ENCODE results near the gene SRMS. TPM values are rescaled to one million over a fixed set of nuclear protein-coding genes. Genes with fewer than 3 reads are reported as not detected.

SRMS gene
- total and polyA plus RNA-seq, 2 donors (not counting 1 experiment from before 2014, with no cell fraction given) = not detected

GRCh38 chr20:63495741-63496595, 51.6 kb downstream of the SRMS start:
- H3K4me1 ChIP-seq (ENCODE audit: control insufficient read depth, extremely low read depth, insufficient read depth, low read length) = no peaks in the 10 kb centered on the region
- H2AFZ ChIP-seq (ENCODE audit: low read length) = no peak overlapping the region
- no peaks in the 10 kb centered on the region for H4K20me1 ChIP-seq (ENCODE audit: control insufficient read depth, extremely low read depth, insufficient read depth, low read length)
- no peak overlapping the region for H3K9ac ChIP-seq (ENCODE audit: insufficient read depth, low read length)
- no peaks in the 10 kb centered on the region for H3K79me2 ChIP-seq (ENCODE audit: control insufficient read depth, insufficient read depth, low read length)
- H3K4me3 ChIP-seq (replicated peaks in 1 of 4; ENCODE audit: control extremely low read depth in 1 of 4, insufficient read depth in 1 of 4, low read depth in 3 of 4, low read length in 4 of 4) = peak overlapping the region in 2 of 4 experiments; percentile 3 to 33
- H3K9me3 ChIP-seq (ENCODE audit: control insufficient read depth, insufficient read depth, low read depth, low read length) = no peaks in the 10 kb centered on the region
- peak; percentile 69 to 80 for TF ChIP-seq CTCF (conservative IDR thresholded peaks at IDR 0.05 in 1 of 2, IDR thresholded peaks at IDR 0.05 in 1 of 2; ENCODE audit: low read depth in 1 of 2, low read length in 2 of 2)
- no peak for TF ChIP-seq EZH2 (IDR thresholded peaks at IDR 0.05; ENCODE audit: low read length, missing control alignments)
- H3K36me3 ChIP-seq (ENCODE audit: control insufficient read depth, insufficient read depth, low read length) = no peaks in the 10 kb centered on the region
- no peak overlapping the region for H3K4me2 ChIP-seq (ENCODE audit: extremely low read depth, insufficient read depth, low read length)
- H3K27me3 ChIP-seq (ENCODE audit: control insufficient read depth, insufficient read depth, low read length) = peaks cover 5% of the 10 kb centered on the region
- DNase-seq (ENCODE audit: low read depth in 2 of 2) = peak; percentile 18 to 43
- H3K27ac ChIP-seq (ENCODE audit: insufficient read depth, low read length) = no peak overlapping the region

GRCh38 chr20:63495167-63495720, 52.3 kb downstream of the SRMS start:
- H3K4me2 ChIP-seq (ENCODE audit: extremely low read depth, insufficient read depth, low read length) = no peak overlapping the region
- peaks cover 5% of the 10 kb centered on the region for H3K27me3 ChIP-seq (ENCODE audit: control insufficient read depth, insufficient read depth, low read length)
- no peak overlapping the region for H3K4me3 ChIP-seq (replicated peaks in 1 of 4; ENCODE audit: control extremely low read depth in 1 of 4, insufficient read depth in 1 of 4, low read depth in 3 of 4, low read length in 4 of 4)
- no peak for DNase-seq (ENCODE audit: low read depth in 2 of 2)
- no peak for TF ChIP-seq EZH2 (IDR thresholded peaks at IDR 0.05; ENCODE audit: low read length, missing control alignments)
- no peak for TF ChIP-seq CTCF (conservative IDR thresholded peaks at IDR 0.05 in 1 of 2, IDR thresholded peaks at IDR 0.05 in 1 of 2; ENCODE audit: low read depth in 1 of 2, low read length in 2 of 2)
- no peak overlapping the region for H3K9ac ChIP-seq (ENCODE audit: insufficient read depth, low read length)
- H3K27ac ChIP-seq (ENCODE audit: insufficient read depth, low read length) = no peak overlapping the region
- no peaks in the 10 kb centered on the region for H3K79me2 ChIP-seq (ENCODE audit: control insufficient read depth, insufficient read depth, low read length)
- H3K36me3 ChIP-seq (ENCODE audit: control insufficient read depth, insufficient read depth, low read length) = no peaks in the 10 kb centered on the region
- no peaks in the 10 kb centered on the region for H3K4me1 ChIP-seq (ENCODE audit: control insufficient read depth, extremely low read depth, insufficient read depth, low read length)
- H2AFZ ChIP-seq (ENCODE audit: low read length) = no peak overlapping the region
- H4K20me1 ChIP-seq (ENCODE audit: control insufficient read depth, extremely low read depth, insufficient read depth, low read length) = no peaks in the 10 kb centered on the region
- H3K9me3 ChIP-seq (ENCODE audit: control insufficient read depth, insufficient read depth, low read depth, low read length) = no peaks in the 10 kb centered on the region

- H2AFZ ChIP-seq (ENCODE audit: low read length) = no peak overlapping the region
- H3K79me2 ChIP-seq (ENCODE audit: control insufficient read depth, insufficient read depth, low read length) = no peaks in the 10 kb centered on the region
- no peak overlapping the region for H3K4me2 ChIP-seq (ENCODE audit: extremely low read depth, insufficient read depth, low read length)
- no peaks in the 10 kb centered on the region for H4K20me1 ChIP-seq (ENCODE audit: control insufficient read depth, extremely low read depth, insufficient read depth, low read length)
- peaks cover 4% of the 10 kb centered on the region for H3K27me3 ChIP-seq (ENCODE audit: control insufficient read depth, insufficient read depth, low read length)
- DNase-seq (ENCODE audit: low read depth in 2 of 2) = no peak
- H3K9ac ChIP-seq (ENCODE audit: insufficient read depth, low read length) = no peak overlapping the region
- no peak overlapping the region for H3K27ac ChIP-seq (ENCODE audit: insufficient read depth, low read length)
- TF ChIP-seq CTCF (conservative IDR thresholded peaks at IDR 0.05 in 1 of 2, IDR thresholded peaks at IDR 0.05 in 1 of 2; ENCODE audit: low read depth in 1 of 2, low read length in 2 of 2) (no peak), EZH2 (IDR thresholded peaks at IDR 0.05; ENCODE audit: low read length, missing control alignments) (no peak)
- H3K4me3 ChIP-seq (replicated peaks in 1 of 4; ENCODE audit: control extremely low read depth in 1 of 4, insufficient read depth in 1 of 4, low read depth in 3 of 4, low read length in 4 of 4) = no peak overlapping the region
- H3K36me3 ChIP-seq (ENCODE audit: control insufficient read depth, insufficient read depth, low read length) = no peaks in the 10 kb centered on the region
- no peaks in the 10 kb centered on the region for H3K4me1 ChIP-seq (ENCODE audit: control insufficient read depth, extremely low read depth, insufficient read depth, low read length)
- H3K9me3 ChIP-seq (ENCODE audit: control insufficient read depth, insufficient read depth, low read depth, low read length) = no peaks in the 10 kb centered on the region
Observed at GRCh38 chr20:63494420-63495166, 53.0 kb downstream of the SRMS start.
